Articular chondrocyte of knee joint (primary cell): Measurements from ENCODE around the gene C1orf87. TPM values are rescaled to one million over a fixed set of nuclear protein-coding genes. Genes with fewer than 3 reads are reported as not detected.

Source experiments
- small RNA-seq: library from RNA; depleted of rRNA; stranded (forward); fragments of <200 nt; gene quantifications from one replicate; pipeline ENCODE3, GENCODE V24; 2012
- total RNA-seq: library from RNA; depleted of rRNA; stranded (reverse); fragments of >200 nt; gene quantifications from 2 replicates; pipeline ENCODE4 v1.2.3, GENCODE V29; 2012

C1orf87 gene, protein sequence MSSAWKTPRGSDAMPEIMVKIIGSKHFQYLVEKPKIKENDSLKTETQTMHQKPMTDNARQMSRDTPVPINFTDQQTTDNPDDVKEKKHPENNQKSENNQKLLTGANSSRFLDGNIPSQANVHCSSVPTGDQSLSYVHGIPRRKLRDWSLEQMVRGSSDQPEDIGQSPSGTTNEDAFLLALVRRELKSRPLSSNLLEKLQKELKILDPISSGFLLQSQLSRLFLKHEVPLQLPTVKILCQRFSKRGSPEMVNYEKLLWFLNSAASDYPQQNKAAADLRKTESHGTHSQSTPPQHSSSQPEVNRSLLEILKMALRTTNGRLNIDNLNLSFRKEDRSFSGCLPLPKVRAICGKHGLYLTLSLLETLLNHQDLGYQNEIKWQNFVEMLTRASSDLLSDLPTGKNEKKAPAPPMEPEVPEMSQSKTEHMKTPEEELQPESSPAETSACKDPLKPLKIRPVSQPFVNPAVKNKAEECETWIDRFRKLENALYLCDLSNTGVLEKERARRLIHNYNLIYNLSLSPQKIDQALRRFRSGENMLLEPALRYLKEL
- 0.11 TPM in 1 of 2 replicates, not detected in the other for total RNA-seq

DNA sequence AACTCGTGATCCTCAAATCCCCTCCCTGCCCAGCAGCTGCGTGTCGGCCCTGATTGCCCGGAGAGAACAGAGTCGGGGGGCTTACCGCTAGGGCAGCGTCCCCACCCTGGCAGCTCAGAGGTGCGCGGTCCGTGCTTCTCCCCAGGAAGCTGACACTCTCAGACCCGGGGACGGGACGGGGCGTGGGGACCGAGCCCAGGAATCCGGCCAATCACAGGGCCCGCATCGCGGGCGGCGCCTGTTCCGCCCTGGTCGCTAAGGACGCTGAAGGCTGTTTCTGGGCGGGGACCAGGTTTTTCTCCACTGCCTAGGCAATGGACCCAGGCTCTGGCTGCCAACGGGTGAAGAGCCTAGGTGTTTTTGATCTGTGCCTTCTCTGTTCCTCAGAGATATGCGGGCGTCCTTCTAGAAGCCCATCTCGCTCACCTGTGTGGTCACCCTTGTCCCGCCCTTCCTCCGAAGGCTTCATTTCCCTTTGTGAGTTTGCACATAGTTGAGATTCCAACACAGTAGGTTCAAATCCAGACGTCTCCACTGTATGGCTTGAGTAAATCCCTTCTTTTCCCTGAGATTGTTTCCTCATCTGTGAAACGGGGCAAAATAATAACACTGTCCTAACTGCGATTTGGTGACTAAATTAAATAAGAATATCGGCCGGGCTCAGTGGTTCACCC lies at the start of gene C1orf87:
C1orf87 (minus strand) TSS at position 166 of the 674 bp plus-strand sequence. CDS start 1,127 bp downstream, outside the sequence.

Small RNAs within 50 kb of the gene (small RNA-seq; reads per million reads assigned to genes)
- gene RN7SL475P: not detected

Other genes starting within 250 kb of the C1orf87 start
- 0.26 and 0.54 TPM in 2 replicates for gene CYP2J2, start 147.0 kb downstream of the C1orf87 start, total RNA-seq